HEK293 (cell line): Measurements from ENCODE around the gene KEAP1.
A peak's percentile ranks its signal among the peaks of the same experiment; 100 is the strongest.

Source experiments
- CTCF ChIA-PET: fragments of 350-600 bp; formaldehyde crosslinking; extraction: SDS; loops from one replicate; lab custom pipeline; 2021; ENCODE audit warnings: antibody characterized with exemption; lab: Yijun Ruan, JAX
- POLR2A ChIA-PET: fragments of 300-600 bp; formaldehyde crosslinking; extraction: SDS; loops from one replicate; lab custom pipeline; 2020; ENCODE audit warnings: antibody characterized with exemption, inconsistent platforms; lab: Yijun Ruan, JAX
- H3K27ac ChIP-seq: fragments of 200-500 bp; sonication (Bioruptor generic); 2 replicates; pipeline ENCODE4 v1.5.1; 2014; ENCODE audit warnings: low read depth, low read length, control low read depth, inconsistent platforms; ENCODE audit errors: extremely low read depth
- H3K36me3 ChIP-seq, 2 experiments: fragments of 200-500 bp in 1 of 2; sonication (Bioruptor generic) in 1 of 2; 1 replicate in 1 of 2; 2 replicates in 1 of 2; pipeline ENCODE4 v1.5.1; 2014 to 2017; ENCODE audit warnings: inconsistent platforms in 2 of 2, low read length in 2 of 2; ENCODE audit not compliant: control insufficient read depth in 2 of 2, insufficient read depth in 1 of 2
- H3K4me1 ChIP-seq: fragments of 200-500 bp; sonication (Bioruptor generic); 2 replicates; pipeline ENCODE4 v1.5.1; 2014; ENCODE audit warnings: mild to moderate bottlenecking, low read length, inconsistent platforms; ENCODE audit not compliant: control insufficient read depth, insufficient read depth
- H3K4me3 ChIP-seq: 2 replicates; pipeline ENCODE4 v1.5.1; 2011; ENCODE audit warnings: low read depth, mild to moderate bottlenecking, control low read depth, low read length, moderate library complexity
- H3K9me3 ChIP-seq: fragments of 200-500 bp; sonication (Bioruptor generic); 2 replicates; pipeline ENCODE4 v1.5.1; 2014; ENCODE audit warnings: low read depth, low read length, inconsistent platforms; ENCODE audit not compliant: control insufficient read depth, insufficient read depth
- GFI1B ChIP-seq: fragments of 450-650 bp; formaldehyde crosslinking; IDR thresholded peaks from 2 replicates; pipeline ENCODE4 v1.5.1; 2016; ENCODE audit warnings: missing biosample characterization, missing genetic modification characterization
- PRDM6 ChIP-seq: fragments of 450-650 bp; formaldehyde crosslinking; IDR thresholded peaks from 2 replicates; pipeline ENCODE4 v1.5.1; 2017; ENCODE audit warnings: missing biosample characterization, missing genetic modification characterization
- ZBTB49 ChIP-seq: fragments of 450-650 bp; formaldehyde crosslinking; IDR thresholded peaks from 2 replicates; pipeline ENCODE4 v1.5.1; 2016; ENCODE audit warnings: missing biosample characterization, missing genetic modification characterization, low read depth
- ZEB2 ChIP-seq: fragments of 450-650 bp; formaldehyde crosslinking; IDR thresholded peaks from 2 replicates; pipeline ENCODE4 v1.5.1; 2016; ENCODE audit warnings: missing biosample characterization, missing genetic modification characterization
- ZNF121 ChIP-seq: fragments of 450-650 bp; formaldehyde crosslinking; IDR thresholded peaks from 2 replicates; pipeline ENCODE4 v1.5.1; 2016; ENCODE audit warnings: missing biosample characterization, missing genetic modification characterization
- ZNF223 ChIP-seq: fragments of 450-650 bp; formaldehyde crosslinking; IDR thresholded peaks from 2 replicates; pipeline ENCODE4 v1.5.1; 2016; ENCODE audit warnings: missing biosample characterization, missing genetic modification characterization
- ZNF777 ChIP-seq: fragments of 450-650 bp; formaldehyde crosslinking; IDR thresholded peaks from 2 replicates; pipeline ENCODE4 v1.5.1; 2017; ENCODE audit warnings: missing biosample characterization, missing genetic modification characterization, borderline replicate concordance
- ZNF792 ChIP-seq: fragments of 450-650 bp; formaldehyde crosslinking; IDR thresholded peaks from 2 replicates; pipeline ENCODE4 v1.5.1; 2016; ENCODE audit warnings: missing biosample characterization, missing genetic modification characterization
- ZSCAN16 ChIP-seq: fragments of 450-650 bp; formaldehyde crosslinking; IDR thresholded peaks from 2 replicates; pipeline ENCODE4 v1.5.1; 2016; ENCODE audit warnings: missing biosample characterization, missing genetic modification characterization
- TF ChIP-seq, protein P1 (sequence below): sonication (generic); formaldehyde crosslinking; IDR thresholded peaks from 2 replicates; pipeline ENCODE4 v1.8.1; 2022; ENCODE audit warnings: mild to moderate bottlenecking, moderate library complexity, missing genetic modification reagents
- TF ChIP-seq, protein P2 (sequence below): fragments of 450-650 bp; formaldehyde crosslinking; IDR thresholded peaks from 2 replicates; pipeline ENCODE4 v1.5.1; 2016; ENCODE audit warnings: missing biosample characterization, missing genetic modification characterization, borderline replicate concordance

KEAP1 gene

GRCh38 chr19:10510301-10510802, 7.2 kb upstream of the KEAP1 start (continued):
- TF ChIP-seq ZNF223 (no peak), ZNF792 (tag by site-specific recombination) (no peak), ZBTB49 (tag by site-specific recombination) (no peak), ZEB2 (tag by site-specific recombination) (no peak), ZSCAN16 (tag by site-specific recombination) (no peak)
- TF ChIP-seq, protein P1, sequence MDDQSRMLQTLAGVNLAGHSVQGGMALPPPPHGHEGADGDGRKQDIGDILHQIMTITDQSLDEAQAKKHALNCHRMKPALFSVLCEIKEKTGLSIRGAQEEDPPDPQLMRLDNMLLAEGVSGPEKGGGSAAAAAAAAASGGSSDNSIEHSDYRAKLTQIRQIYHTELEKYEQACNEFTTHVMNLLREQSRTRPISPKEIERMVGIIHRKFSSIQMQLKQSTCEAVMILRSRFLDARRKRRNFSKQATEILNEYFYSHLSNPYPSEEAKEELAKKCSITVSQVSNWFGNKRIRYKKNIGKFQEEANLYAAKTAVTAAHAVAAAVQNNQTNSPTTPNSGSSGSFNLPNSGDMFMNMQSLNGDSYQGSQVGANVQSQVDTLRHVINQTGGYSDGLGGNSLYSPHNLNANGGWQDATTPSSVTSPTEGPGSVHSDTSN (CRISPR knock-in tag): no peak
- TF ChIP-seq, all 188 proteins: peak for 8

DNA sequence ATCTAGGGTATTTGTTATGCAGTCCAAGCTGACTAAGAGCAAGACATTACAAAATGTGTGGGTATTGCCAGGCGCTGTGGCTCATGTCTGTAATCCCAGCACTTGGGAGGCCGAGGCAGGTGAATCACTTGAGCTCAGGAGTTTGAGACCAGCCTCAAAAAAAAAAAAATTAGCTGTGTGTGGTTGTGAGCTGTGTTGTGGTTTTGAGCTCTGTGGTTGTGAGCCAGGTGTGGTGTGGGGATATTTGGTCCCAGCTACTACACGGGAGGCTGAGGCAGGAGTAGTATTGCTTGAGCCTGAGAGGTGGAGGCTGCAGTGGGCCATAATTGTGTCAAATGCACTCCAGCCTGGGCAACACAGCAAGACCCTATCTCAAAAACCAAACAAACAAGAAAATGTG, 5.6 kb upstream of the KEAP1 start:
- Histone ChIP-seq H3K27ac (no peak overlapping the region), H3K36me3 (no peaks in the 10 kb centered on the region), H3K9me3 (no peaks in the 10 kb centered on the region), H3K4me1 (no peaks in the 10 kb centered on the region), H3K4me3 (no peak overlapping the region)
- TF ChIP-seq, protein P2, sequence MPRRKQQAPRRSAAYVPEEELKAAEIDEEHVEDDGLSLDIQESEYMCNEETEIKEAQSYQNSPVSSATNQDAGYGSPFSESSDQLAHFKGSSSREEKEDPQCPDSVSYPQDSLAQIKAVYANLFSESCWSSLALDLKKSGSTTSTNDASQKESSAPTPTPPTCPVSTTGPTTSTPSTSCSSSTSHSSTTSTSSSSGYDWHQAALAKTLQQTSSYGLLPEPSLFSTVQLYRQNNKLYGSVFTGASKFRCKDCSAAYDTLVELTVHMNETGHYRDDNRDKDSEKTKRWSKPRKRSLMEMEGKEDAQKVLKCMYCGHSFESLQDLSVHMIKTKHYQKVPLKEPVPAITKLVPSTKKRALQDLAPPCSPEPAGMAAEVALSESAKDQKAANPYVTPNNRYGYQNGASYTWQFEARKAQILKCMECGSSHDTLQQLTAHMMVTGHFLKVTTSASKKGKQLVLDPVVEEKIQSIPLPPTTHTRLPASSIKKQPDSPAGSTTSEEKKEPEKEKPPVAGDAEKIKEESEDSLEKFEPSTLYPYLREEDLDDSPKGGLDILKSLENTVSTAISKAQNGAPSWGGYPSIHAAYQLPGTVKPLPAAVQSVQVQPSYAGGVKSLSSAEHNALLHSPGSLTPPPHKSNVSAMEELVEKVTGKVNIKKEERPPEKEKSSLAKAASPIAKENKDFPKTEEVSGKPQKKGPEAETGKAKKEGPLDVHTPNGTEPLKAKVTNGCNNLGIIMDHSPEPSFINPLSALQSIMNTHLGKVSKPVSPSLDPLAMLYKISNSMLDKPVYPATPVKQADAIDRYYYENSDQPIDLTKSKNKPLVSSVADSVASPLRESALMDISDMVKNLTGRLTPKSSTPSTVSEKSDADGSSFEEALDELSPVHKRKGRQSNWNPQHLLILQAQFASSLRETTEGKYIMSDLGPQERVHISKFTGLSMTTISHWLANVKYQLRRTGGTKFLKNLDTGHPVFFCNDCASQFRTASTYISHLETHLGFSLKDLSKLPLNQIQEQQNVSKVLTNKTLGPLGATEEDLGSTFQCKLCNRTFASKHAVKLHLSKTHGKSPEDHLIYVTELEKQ (tag by site-specific recombination): no peak
- peak; percentile 92 for TF ChIP-seq ZNF121 (tag by site-specific recombination)
- no peak for TF ChIP-seq PRDM6 (tag by site-specific recombination)
- no peak for TF ChIP-seq GFI1B (tag by site-specific recombination)
- CTCF ChIA-PET: interaction anchor here (0.7 to 2.8 kb wide), 11 partner anchors 9 to 80 kb away, joined by 3 to 18 read pairs (median 3); partner anchors contain the start of gene S1PR5
- POLR2A ChIA-PET: no interaction called here

- H3K4me3 ChIP-seq: no peak overlapping the region
- H3K4me1 ChIP-seq: no peaks in the 10 kb centered on the region
- H3K36me3 ChIP-seq: no peaks in the 10 kb centered on the region
- TF ChIP-seq ZNF777 (tag by site-specific recombination): no peak
- ChIA-PET CTCF (interaction anchor here (0.8 to 2.8 kb wide), 6 partner anchors 9 to 45 kb away, joined by 3 to 18 read pairs (median 4); partner anchors contain the start of gene S1PR5), POLR2A (no interaction called here)
- no peak overlapping the region for H3K27ac ChIP-seq
- H3K9me3 ChIP-seq: no peaks in the 10 kb centered on the region
Measured at GRCh38 chr19:10508036-10508435, 4.9 kb upstream of the KEAP1 start.
